Measurements from ENCODE around the gene ARHGAP4. TPM values are rescaled to one million over a fixed set of nuclear protein-coding genes. Genes with fewer than 3 reads are reported as not detected.

ARHGAP4 gene
- total and polyA plus RNA-seq, 4 donors, result 34.2 to 114 (median 80.4) TPM

GRCh38 chrX:153909024-153909979 lies 16.8 kb downstream of the ARHGAP4 start:
- ATAC-seq (ENCODE audit: insufficient read depth, low FRiP score) (no peak), DNase-seq (no peak)
- H3K4me3 ChIP-seq, result no peak overlapping the region
- peaks cover 0 to 6% (median 0%) of the 10 kb centered on the region in 4 donors for H3K9me3 ChIP-seq (ENCODE audit: control insufficient read depth in 4 of 4, insufficient read depth in 3 of 4, low read length in 3 of 4)
- no peaks in the 10 kb centered on the region for H3K36me3 ChIP-seq (ENCODE audit: control insufficient read depth in 4 of 4, insufficient read depth in 4 of 4, low read length in 4 of 4)
- TF ChIP-seq CTCF (IDR thresholded peaks at IDR 0.05; ENCODE audit: control extremely low read depth, extremely low read depth), result no peak
- no peak overlapping the region for H3K9ac ChIP-seq (ENCODE audit: insufficient read depth in 1 of 2, low read length in 2 of 2)
- H3K4me1 ChIP-seq (ENCODE audit: control insufficient read depth in 5 of 5, insufficient read depth in 5 of 5, low read length in 5 of 5), result peaks cover 0 to 6% (median 0%) of the 10 kb centered on the region in 5 donors
- no peak overlapping the region for H3K27ac ChIP-seq (ENCODE audit: low read depth in 1 of 2, low read length in 1 of 2)
- whole genome bisulfite sequencing, 2 donors, result 77 to 92% methylated on average over 20 to 37 of the region's 37 CpGs
- H3K27me3 ChIP-seq (ENCODE audit: control insufficient read depth in 3 of 3, insufficient read depth in 3 of 3, low read length in 2 of 3), result peaks cover 0 to 7% (median 0%) of the 10 kb centered on the region in 3 donors

GRCh38 chrX:153908219-153908860 lies 17.7 kb downstream of the ARHGAP4 start:
- DNase-seq, result no peak
- Histone ChIP-seq H3K27ac (ENCODE audit: low read depth in 1 of 2, low read length in 1 of 2) (no peak overlapping the region), H3K4me3 (no peak overlapping the region), H3K4me1 (ENCODE audit: control insufficient read depth in 5 of 5, insufficient read depth in 5 of 5, low read length in 5 of 5) (peaks cover 0 to 11% (median 0%) of the 10 kb centered on the region in 5 donors), H3K36me3 (ENCODE audit: control insufficient read depth in 4 of 4, insufficient read depth in 4 of 4, low read length in 4 of 4) (no peaks in the 10 kb centered on the region), H3K9me3 (ENCODE audit: control insufficient read depth in 4 of 4, insufficient read depth in 3 of 4, low read length in 3 of 4) (peaks cover 0 to 7% (median 0%) of the 10 kb centered on the region in 4 donors), H3K27me3 (ENCODE audit: control insufficient read depth in 3 of 3, insufficient read depth in 3 of 3, low read length in 2 of 3) (peaks cover 0 to 7% (median 0%) of the 10 kb centered on the region in 3 donors), H3K9ac (ENCODE audit: insufficient read depth in 1 of 2, low read length in 2 of 2) (no peak overlapping the region)
- no peak for TF ChIP-seq CTCF (IDR thresholded peaks at IDR 0.05; ENCODE audit: control extremely low read depth, extremely low read depth)
- no peak for ATAC-seq (ENCODE audit: insufficient read depth, low FRiP score)
- WGBS, 2 donors, result 90 to 92% methylated on average over 17 to 23 of the region's 23 CpGs

- H3K36me3 ChIP-seq (ENCODE audit: control insufficient read depth in 4 of 4, insufficient read depth in 4 of 4, low read length in 4 of 4), result no peaks in the 10 kb centered on the region
- DNase-seq, result no peak
- no peak for TF ChIP-seq CTCF (IDR thresholded peaks at IDR 0.05; ENCODE audit: control extremely low read depth, extremely low read depth)
- WGBS, 2 donors, result 61 to 80% methylated on average over 3 to 12 of the region's 12 CpGs
- H3K4me3 ChIP-seq, result no peak overlapping the region
- peaks cover 0 to 7% (median 0%) of the 10 kb centered on the region in 3 donors for H3K27me3 ChIP-seq (ENCODE audit: control insufficient read depth in 3 of 3, insufficient read depth in 3 of 3, low read length in 2 of 3)
- ATAC-seq (ENCODE audit: insufficient read depth, low FRiP score), result no peak
- H3K4me1 ChIP-seq (ENCODE audit: control insufficient read depth in 5 of 5, insufficient read depth in 5 of 5, low read length in 5 of 5), result peaks cover 0 to 16% (median 0%) of the 10 kb centered on the region in 5 donors
- no peak overlapping the region for H3K27ac ChIP-seq (ENCODE audit: low read depth in 1 of 2, low read length in 1 of 2)
- H3K9ac ChIP-seq (ENCODE audit: insufficient read depth in 1 of 2, low read length in 2 of 2), result no peak overlapping the region
- H3K9me3 ChIP-seq (ENCODE audit: control insufficient read depth in 4 of 4, insufficient read depth in 3 of 4, low read length in 3 of 4), result peaks cover 0 to 10% (median 0%) of the 10 kb centered on the region in 4 donors
Measured at GRCh38 chrX:153907456-153907855, 18.6 kb downstream of the ARHGAP4 start.

Measured in lung (tissue), 12 donors.